Ascending aorta (tissue), 2 donors: ENCODE measurements around the gene PCBD1. TPM values are rescaled to one million over a fixed set of nuclear protein-coding genes. Genes with fewer than 3 reads are reported as not detected.

Experiments used
- DNase-seq, 2 donors: peaks; one replicate each; pipeline ENCODE4 v3.0.0-alpha.2; 2019; ENCODE audit warnings: low spot score in 2 of 2
- H3K27ac ChIP-seq, 2 donors: fragments of 200-600 bp; sonication (generic); one replicate each; pipeline ENCODE4 v1.5.1; 2016 to 2017; ENCODE audit warnings: mild to moderate bottlenecking in 1 of 2
- H3K27me3 ChIP-seq: fragments of 200-600 bp; sonication (generic); one replicate; pipeline ENCODE4 v1.5.1; 2017
- H3K36me3 ChIP-seq, 2 donors: fragments of 200-600 bp; sonication (generic); one replicate each; pipeline ENCODE4 v1.5.1; 2016
- H3K4me1 ChIP-seq, 2 donors: fragments of 200-600 bp; sonication (generic); one replicate each; pipeline ENCODE4 v1.5.1; 2016 to 2017; ENCODE audit warnings: mild to moderate bottlenecking in 1 of 2
- H3K4me3 ChIP-seq, 2 donors: fragments of 200-600 bp; sonication (generic); one replicate each; pipeline ENCODE4 v1.5.1; 2016 to 2017; ENCODE audit warnings: mild to moderate bottlenecking in 1 of 2
- H3K9me3 ChIP-seq, 2 donors: fragments of 200-600 bp; sonication (generic); one replicate each; pipeline ENCODE4 v1.5.1; 2016
- intact Hi-C: fragments of 100-400 bp; cut with DNase I; formaldehyde crosslinking; loops from one replicate; pipeline ENCODE4 v1.15.1; 2023
- total RNA-seq: library from RNA; depleted of rRNA; stranded (reverse); fragments of >200 nt; gene quantifications from one replicate; pipeline ENCODE4 v1.1.0, GENCODE V29; 2016
- TF ChIP-seq, protein P1 (sequence below), 3 experiments: fragments of 200-600 bp in 2 of 3; fragments of 450-650 bp in 1 of 3; sonication (generic) in 2 of 3; IDR thresholded peaks; one replicate each; pipeline ENCODE4 v1.5.1; 2016 to 2019; ENCODE audit warnings: antibody characterized with exemption in 3 of 3, mild to moderate bottlenecking in 1 of 3, moderate library complexity in 1 of 3

PCBD1 gene
- total RNA-seq, 1 donor from 2014 or later: 45.8 TPM

DNA sequence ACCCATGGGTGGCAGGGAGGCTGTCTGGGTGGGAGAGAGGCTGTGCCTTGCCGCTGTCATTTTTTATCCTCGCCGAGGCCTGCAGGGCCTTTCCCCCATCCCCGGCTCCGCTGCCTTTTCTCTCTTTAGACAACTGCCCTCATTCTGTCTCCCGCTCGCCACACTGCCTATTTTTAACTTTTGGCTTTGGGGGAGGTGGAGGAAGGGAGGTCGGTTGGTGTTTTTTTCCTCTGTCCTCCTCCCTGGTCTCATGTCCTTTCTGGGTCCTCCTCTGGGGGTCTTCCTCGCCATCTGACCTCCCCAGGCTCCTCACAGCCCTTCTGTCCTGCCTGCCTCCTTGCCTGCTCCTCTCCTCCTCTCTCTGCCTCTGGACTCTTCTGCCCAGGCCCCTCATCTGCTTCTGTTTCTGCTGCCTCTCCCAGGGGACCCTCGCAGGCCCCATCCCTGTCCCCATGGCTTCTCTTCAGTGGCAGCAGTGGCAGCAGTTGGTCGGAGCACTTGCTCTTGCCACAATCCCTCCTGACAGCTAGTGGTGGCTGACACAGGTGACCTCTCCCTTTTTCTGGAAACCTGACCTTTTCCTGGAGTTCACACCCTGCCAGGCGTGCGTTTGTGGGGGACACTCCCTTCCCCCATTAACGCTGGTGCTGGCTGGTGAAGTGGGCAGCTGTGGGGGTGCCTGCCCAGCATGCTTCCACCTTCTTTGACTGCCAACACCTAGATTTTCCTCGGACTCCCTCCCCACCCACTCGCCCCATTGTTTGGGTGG lies 19.5 kb upstream of the PCBD1 start:
- no peak for DNase-seq
- intact Hi-C loops: no loop called here
- no peak overlapping the region for H3K4me3 ChIP-seq
- no peaks in the 10 kb centered on the region for H3K4me1 ChIP-seq
- H3K27ac ChIP-seq: no peak overlapping the region
- no peaks in the 10 kb centered on the region for H3K9me3 ChIP-seq
- H3K36me3 ChIP-seq: no peaks in the 10 kb centered on the region
- TF ChIP-seq, protein P1, sequence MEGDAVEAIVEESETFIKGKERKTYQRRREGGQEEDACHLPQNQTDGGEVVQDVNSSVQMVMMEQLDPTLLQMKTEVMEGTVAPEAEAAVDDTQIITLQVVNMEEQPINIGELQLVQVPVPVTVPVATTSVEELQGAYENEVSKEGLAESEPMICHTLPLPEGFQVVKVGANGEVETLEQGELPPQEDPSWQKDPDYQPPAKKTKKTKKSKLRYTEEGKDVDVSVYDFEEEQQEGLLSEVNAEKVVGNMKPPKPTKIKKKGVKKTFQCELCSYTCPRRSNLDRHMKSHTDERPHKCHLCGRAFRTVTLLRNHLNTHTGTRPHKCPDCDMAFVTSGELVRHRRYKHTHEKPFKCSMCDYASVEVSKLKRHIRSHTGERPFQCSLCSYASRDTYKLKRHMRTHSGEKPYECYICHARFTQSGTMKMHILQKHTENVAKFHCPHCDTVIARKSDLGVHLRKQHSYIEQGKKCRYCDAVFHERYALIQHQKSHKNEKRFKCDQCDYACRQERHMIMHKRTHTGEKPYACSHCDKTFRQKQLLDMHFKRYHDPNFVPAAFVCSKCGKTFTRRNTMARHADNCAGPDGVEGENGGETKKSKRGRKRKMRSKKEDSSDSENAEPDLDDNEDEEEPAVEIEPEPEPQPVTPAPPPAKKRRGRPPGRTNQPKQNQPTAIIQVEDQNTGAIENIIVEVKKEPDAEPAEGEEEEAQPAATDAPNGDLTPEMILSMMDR (IDR thresholded peaks at IDR 0.05): no peak
- H3K27me3 ChIP-seq: no peaks in the 10 kb centered on the region

- Histone ChIP-seq H3K27ac (no peak overlapping the region), H3K4me3 (no peak overlapping the region), H3K36me3 (no peaks in the 10 kb centered on the region), H3K4me1 (no peaks in the 10 kb centered on the region), H3K27me3 (no peaks in the 10 kb centered on the region), H3K9me3 (no peaks in the 10 kb centered on the region)
- DNase-seq: no peak
- intact Hi-C loops: no loop called here
- TF ChIP-seq, protein P1 (IDR thresholded peaks at IDR 0.05): no peak
Measured at GRCh38 chr10:70906953-70907636, 18.7 kb upstream of the PCBD1 start.

DNA sequence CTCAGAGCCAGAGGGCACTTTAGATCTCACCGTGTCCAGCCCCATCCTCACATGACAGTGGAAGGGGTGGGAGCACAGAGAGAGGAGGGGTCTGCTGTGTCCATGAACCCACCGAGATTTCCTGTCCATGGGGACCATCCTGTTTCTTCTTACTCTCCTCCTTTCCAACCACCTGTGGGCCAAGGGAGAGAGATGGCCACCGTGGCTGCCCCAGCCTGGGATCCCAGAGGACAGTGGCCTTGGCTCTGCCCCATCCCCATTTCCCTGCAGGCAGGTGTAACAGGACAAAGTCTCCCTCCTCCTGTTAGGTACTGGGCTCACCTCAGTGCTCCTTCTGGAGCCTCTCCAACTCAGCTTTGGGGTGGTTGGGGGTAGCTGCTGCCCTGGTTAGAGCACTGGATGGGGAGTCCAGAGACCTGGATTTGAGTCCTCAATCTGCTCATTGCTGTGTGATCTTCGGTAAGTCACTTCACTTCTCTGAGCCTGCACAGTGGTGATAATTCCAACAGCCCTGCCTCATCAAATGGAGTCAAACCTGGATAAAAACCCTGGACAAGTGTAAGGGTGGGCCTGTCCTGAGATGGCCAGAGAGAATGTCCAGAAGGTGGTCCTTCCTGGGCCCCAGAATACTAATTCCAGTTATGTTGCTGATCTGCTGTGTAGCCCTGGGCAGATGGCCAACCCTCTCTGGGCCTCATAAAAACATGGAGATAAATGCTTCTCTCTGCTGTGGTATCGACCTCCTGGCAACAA lies 17.8 kb upstream of the PCBD1 start:
- Histone ChIP-seq H3K27me3 (no peaks in the 10 kb centered on the region), H3K27ac (no peak overlapping the region), H3K9me3 (no peaks in the 10 kb centered on the region), H3K4me1 (no peaks in the 10 kb centered on the region), H3K36me3 (no peaks in the 10 kb centered on the region), H3K4me3 (no peak overlapping the region)
- TF ChIP-seq, protein P1 (IDR thresholded peaks at IDR 0.05): no peak
- intact Hi-C loops: no loop called here
- DNase-seq: no peak

DNA sequence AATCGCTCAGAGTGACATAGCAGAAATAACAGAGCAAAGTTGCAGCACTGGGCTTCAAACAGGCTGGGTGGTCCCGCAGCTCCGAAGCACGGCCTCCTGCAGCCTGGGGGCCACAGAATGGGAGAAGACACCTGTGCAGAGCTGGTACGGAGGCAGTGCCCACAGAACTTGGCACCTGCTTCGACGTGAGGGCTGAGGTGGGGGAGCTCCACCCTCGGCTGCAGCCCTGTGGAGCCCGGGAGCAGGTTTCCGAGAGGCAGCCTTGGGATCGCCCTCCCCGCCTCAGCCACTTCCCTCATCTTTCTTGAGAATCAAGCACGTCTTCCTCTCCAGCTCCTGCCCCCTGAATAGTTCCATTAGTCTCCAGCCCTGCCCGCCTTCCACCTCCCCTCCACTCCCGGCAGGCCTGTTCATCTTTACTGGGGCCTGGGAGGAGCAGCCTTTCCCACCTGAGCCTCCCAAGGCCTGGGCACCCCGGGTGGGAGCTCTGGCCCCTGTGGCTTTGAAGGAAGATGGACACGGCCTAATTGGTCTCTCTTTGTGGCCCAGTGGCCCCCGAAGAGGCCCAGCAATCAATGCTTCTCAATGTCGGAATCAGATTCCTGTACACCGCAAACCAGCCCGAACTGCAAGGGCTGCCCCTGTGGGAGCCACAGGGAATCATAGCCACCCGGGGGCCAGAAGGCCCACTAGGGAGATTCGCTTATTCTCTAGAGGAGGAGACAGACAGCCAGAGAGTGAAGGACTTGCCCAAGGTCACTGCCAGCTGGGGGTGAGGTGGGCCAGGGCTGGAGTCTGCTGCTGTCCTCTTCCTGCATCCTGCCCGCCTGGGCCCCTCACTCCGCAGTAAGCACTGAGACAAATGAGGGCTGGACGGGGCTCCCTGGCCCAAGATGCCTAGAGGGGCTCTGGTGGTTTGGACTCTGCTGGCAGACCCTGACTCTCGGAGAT lies 17.0 kb upstream of the PCBD1 start:
- no peak for DNase-seq
- no peaks in the 10 kb centered on the region for H3K9me3 ChIP-seq
- TF ChIP-seq, protein P1 (IDR thresholded peaks at IDR 0.05): no peak
- intact Hi-C loops: no loop called here
- no peaks in the 10 kb centered on the region for H3K4me1 ChIP-seq
- H3K4me3 ChIP-seq: no peak overlapping the region
- no peaks in the 10 kb centered on the region for H3K36me3 ChIP-seq
- no peak overlapping the region for H3K27ac ChIP-seq
- no peaks in the 10 kb centered on the region for H3K27me3 ChIP-seq
